ENCODE data around the gene STK11. TPM values are rescaled to one million over a fixed set of nuclear protein-coding genes. Genes with fewer than 3 reads are reported as not detected.

STK11 gene
- polyA plus RNA-seq, 1 of the 3 experiments (the other 2 are of a cell fraction): 55.5 TPM

GRCh38 chr19:1268226-1269064, 62.9 kb downstream of the STK11 start:
- 84% methylated on average over 34 of the region's 40 CpGs for WGBS (ENCODE audit: low lambda C conversion rate)
- H2AFZ ChIP-seq (ENCODE audit: low read depth): no peak overlapping the region
- H3K9ac ChIP-seq: no peak overlapping the region

DNA sequence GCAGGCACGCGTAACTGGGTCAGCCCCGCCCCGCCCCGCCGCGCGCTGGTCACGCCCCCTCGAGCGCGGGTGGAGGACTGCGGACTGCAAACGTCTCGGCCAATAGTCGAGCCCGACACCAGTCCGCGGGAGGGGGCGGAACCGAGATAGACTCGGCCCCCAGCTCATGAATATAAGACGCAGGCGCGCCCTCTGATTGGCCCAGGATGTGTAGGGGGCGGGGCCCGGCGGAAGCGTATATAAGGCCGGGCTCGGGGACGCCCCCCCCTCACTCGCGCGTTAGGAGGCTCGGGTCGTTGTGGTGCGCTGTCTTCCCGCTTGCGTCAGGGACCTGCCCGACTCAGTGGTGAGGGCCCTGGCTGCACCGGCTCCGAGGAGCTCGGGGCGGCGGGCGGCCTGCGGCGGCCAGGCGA, 63.5 kb downstream of the STK11 start, which contains the start of gene CIRBP:
Gene CIRBP, plus strand, starts transcription at position 268 of the 413 bp plus-strand sequence. CDS start 1,602 bp downstream, outside the sequence.
- H4K20me1 ChIP-seq (ENCODE audit: insufficient read depth): peaks cover 44% of the 10 kb centered on the region
- no peaks in the 10 kb centered on the region for H3K9me3 ChIP-seq
- H3K4me3 ChIP-seq (ENCODE audit: low read depth in 2 of 2, low read length in 1 of 2): peak within 1 kb of the TSS; percentile 78 to 86
- peaks cover 50% of the 10 kb centered on the region for H3K79me2 ChIP-seq (ENCODE audit: insufficient read depth)
- no peaks in the 10 kb centered on the region for H3K27me3 ChIP-seq (ENCODE audit: insufficient read depth)
- peaks cover 35 to 41% of the 10 kb centered on the region in 2 experiments for H3K36me3 ChIP-seq (replicated peaks in 1 of 2; ENCODE audit: control insufficient read depth in 1 of 2, insufficient read depth in 2 of 2, low read length in 1 of 2)
- peak within 1 kb of the TSS; percentile 91 for H3K9ac ChIP-seq
- peaks cover 47 to 62% of the 10 kb centered on the region in 2 experiments; a peak in 3 of 4 replicates for H3K4me1 ChIP-seq (ENCODE audit: control insufficient read depth in 1 of 2, insufficient read depth in 2 of 2, low read depth in 1 of 2, low read length in 1 of 2)
- H3K4me2 ChIP-seq: peak within 1 kb of the TSS; percentile 98
- POLR2A ChIA-PET: interaction anchor here (0.6 to 1.7 kb wide), 43 partner anchors 10 to 345 kb away, joined by 3 to 110 read pairs (median 5); partner anchors contain the start of genes APC2, ATP5F1D, CBARP and EFNA2
- H3K9me2 ChIP-seq: no peaks in the 10 kb centered on the region
- H3K27ac ChIP-seq (ENCODE audit: low read depth in 2 of 2, low read length in 1 of 2): peak within 1 kb of the TSS; percentile 91 to 98
- CTCF ChIA-PET: interaction anchor here (0.6 to 18.6 kb wide), 9 partner anchors 8 to 87 kb away, joined by 3 to 594 read pairs (median 4); partner anchors contain the start of gene ATP5F1D
- H2AFZ ChIP-seq (ENCODE audit: low read depth): no peak within 1 kb of the TSS
- peaks cover 57% of the 10 kb centered on the region for H3F3A ChIP-seq (replicated peaks; ENCODE audit: insufficient read depth)
- peak; percentile 97 for DNase-seq
- WGBS (ENCODE audit: low lambda C conversion rate): 0% methylated on average over 7 of the region's 50 CpGs
- peak; percentile 26; the same call in 1 of the 2 replicates for TF ChIP-seq REST (IDR thresholded peaks at IDR 0.05; ENCODE audit: low read depth, low read length)
- peak; percentile 99 for TF ChIP-seq POLR2AphosphoS5 (IDR thresholded peaks at IDR 0.05; ENCODE audit: low read depth, low read length)
- no peak for TF ChIP-seq FOXJ3 (CRISPR knock-in tag; IDR thresholded peaks at IDR 0.05)
- TF ChIP-seq YY1 (IDR thresholded peaks at IDR 0.05; ENCODE audit: low read depth): no peak
- TF ChIP-seq ELF1 (IDR thresholded peaks at IDR 0.05): no peak
- TF ChIP-seq GABPA (IDR thresholded peaks at IDR 0.05; ENCODE audit: low read depth): no peak
- 0 out of 2 replicates have a peak, but pooled peaks have one; percentile 39 for TF ChIP-seq MXI1 (IDR thresholded peaks at IDR 0.05; ENCODE audit: low read depth, low read length)
- no peak for TF ChIP-seq TCF12 (IDR thresholded peaks at IDR 0.05)
- peak; percentile 89 for TF ChIP-seq TAF1 (IDR thresholded peaks at IDR 0.05; ENCODE audit: borderline replicate concordance, low read depth, low read length)
- no peak for TF ChIP-seq MEF2A (IDR thresholded peaks at IDR 0.05; ENCODE audit: borderline replicate concordance, low read depth)
- TF ChIP-seq CHD2 (IDR thresholded peaks at IDR 0.05; ENCODE audit: low read length, partially characterized antibody): no peak
- TF ChIP-seq, protein P1, sequence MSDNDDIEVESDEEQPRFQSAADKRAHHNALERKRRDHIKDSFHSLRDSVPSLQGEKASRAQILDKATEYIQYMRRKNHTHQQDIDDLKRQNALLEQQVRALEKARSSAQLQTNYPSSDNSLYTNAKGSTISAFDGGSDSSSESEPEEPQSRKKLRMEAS (IDR thresholded peaks at IDR 0.05; ENCODE audit: low read depth): peak; percentile 48; the same call in 1 of the 2 replicates
- no peak for TF ChIP-seq TEAD4 (IDR thresholded peaks at IDR 0.05; ENCODE audit: borderline replicate concordance, insufficient read depth)

More at GRCh38 chr19:1268226-1269064, 62.9 kb downstream of the STK11 start:
- 0 out of 4 replicates have a peak overlapping the region, but pooled peaks of 1 of the 2 experiments have one; percentile 31 for H3K4me3 ChIP-seq (ENCODE audit: low read depth in 2 of 2, low read length in 1 of 2)
- H3K4me2 ChIP-seq: peak overlapping the region; percentile 66
- peaks cover 51% of the 10 kb centered on the region for H3F3A ChIP-seq (replicated peaks; ENCODE audit: insufficient read depth)
- H4K20me1 ChIP-seq (ENCODE audit: insufficient read depth): peaks cover 38% of the 10 kb centered on the region
- DNase-seq: no peak
- ChIA-PET CTCF (interaction anchor here (1.2 to 18.6 kb wide), 8 partner anchors 12 to 156 kb away, joined by 6 to 594 read pairs (median 20); partner anchors contain the start of genes ATP5F1D and MIDN), POLR2A (interaction anchor here (0.6 to 1.7 kb wide), 40 partner anchors 9 to 345 kb away, joined by 3 to 110 read pairs (median 5); partner anchors contain the start of genes APC2, ATP5F1D, CBARP and EFNA2)
- no peaks in the 10 kb centered on the region for H3K9me3 ChIP-seq
- H3K36me3 ChIP-seq (replicated peaks in 1 of 2; ENCODE audit: control insufficient read depth in 1 of 2, insufficient read depth in 2 of 2, low read length in 1 of 2): peaks cover 28 to 35% of the 10 kb centered on the region in 2 experiments
- H3K9me2 ChIP-seq: no peaks in the 10 kb centered on the region
- H3K4me1 ChIP-seq (ENCODE audit: control insufficient read depth in 1 of 2, insufficient read depth in 2 of 2, low read depth in 1 of 2, low read length in 1 of 2): peaks cover 42 to 59% of the 10 kb centered on the region in 2 experiments; a peak in 3 of 4 replicates
- H3K27me3 ChIP-seq (ENCODE audit: insufficient read depth): no peaks in the 10 kb centered on the region
- peak overlapping the region; percentile 20 to 91; a peak in 3 of 4 replicates for H3K27ac ChIP-seq (ENCODE audit: low read depth in 2 of 2, low read length in 1 of 2)
- peaks cover 44% of the 10 kb centered on the region for H3K79me2 ChIP-seq (ENCODE audit: insufficient read depth)
- no peak for TF ChIP-seq TEAD4 (IDR thresholded peaks at IDR 0.05; ENCODE audit: borderline replicate concordance, insufficient read depth)
- TF ChIP-seq, protein P2, sequence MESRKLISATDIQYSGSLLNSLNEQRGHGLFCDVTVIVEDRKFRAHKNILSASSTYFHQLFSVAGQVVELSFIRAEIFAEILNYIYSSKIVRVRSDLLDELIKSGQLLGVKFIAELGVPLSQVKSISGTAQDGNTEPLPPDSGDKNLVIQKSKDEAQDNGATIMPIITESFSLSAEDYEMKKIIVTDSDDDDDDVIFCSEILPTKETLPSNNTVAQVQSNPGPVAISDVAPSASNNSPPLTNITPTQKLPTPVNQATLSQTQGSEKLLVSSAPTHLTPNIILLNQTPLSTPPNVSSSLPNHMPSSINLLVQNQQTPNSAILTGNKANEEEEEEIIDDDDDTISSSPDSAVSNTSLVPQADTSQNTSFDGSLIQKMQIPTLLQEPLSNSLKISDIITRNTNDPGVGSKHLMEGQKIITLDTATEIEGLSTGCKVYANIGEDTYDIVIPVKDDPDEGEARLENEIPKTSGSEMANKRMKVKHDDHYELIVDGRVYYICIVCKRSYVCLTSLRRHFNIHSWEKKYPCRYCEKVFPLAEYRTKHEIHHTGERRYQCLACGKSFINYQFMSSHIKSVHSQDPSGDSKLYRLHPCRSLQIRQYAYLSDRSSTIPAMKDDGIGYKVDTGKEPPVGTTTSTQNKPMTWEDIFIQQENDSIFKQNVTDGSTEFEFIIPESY (IDR thresholded peaks at IDR 0.05; ENCODE audit: borderline replicate concordance, low read depth): no peak
- TF ChIP-seq, protein P3, sequence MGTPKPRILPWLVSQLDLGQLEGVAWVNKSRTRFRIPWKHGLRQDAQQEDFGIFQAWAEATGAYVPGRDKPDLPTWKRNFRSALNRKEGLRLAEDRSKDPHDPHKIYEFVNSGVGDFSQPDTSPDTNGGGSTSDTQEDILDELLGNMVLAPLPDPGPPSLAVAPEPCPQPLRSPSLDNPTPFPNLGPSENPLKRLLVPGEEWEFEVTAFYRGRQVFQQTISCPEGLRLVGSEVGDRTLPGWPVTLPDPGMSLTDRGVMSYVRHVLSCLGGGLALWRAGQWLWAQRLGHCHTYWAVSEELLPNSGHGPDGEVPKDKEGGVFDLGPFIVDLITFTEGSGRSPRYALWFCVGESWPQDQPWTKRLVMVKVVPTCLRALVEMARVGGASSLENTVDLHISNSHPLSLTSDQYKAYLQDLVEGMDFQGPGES (IDR thresholded peaks at IDR 0.05; ENCODE audit: low read depth, low read length): no peak
- no peak for TF ChIP-seq RAD21 (IDR thresholded peaks at IDR 0.05; ENCODE audit: low read length)
- no peak for TF ChIP-seq RXRA (IDR thresholded peaks at IDR 0.05; ENCODE audit: borderline replicate concordance, low read depth)
- no peak for TF ChIP-seq TCF12 (IDR thresholded peaks at IDR 0.05)

All from SK-N-SH (cell line).